WTC11 (cell line): Measurements from ENCODE around the gene PXK. TPM values are rescaled to one million over a fixed set of nuclear protein-coding genes. Genes with fewer than 3 reads are reported as not detected.

Source experiments
- ATAC-seq: fragments of 200-7000 bp; cut with Tn5 transposase; 2 replicates; pipeline ENCODE4 v1.10.0; 2021; ENCODE audit warnings: mild to moderate bottlenecking, moderate library complexity
- CTCF ChIA-PET: fragments of 300-600 bp; sonication (Branson Sonifier 250); formaldehyde crosslinking; loops from one replicate; lab custom pipeline; 2021; ENCODE audit warnings: antibody characterized with exemption; lab: Charles Lee
- POLR2A ChIA-PET: fragments of 350-600 bp; sonication (Branson Sonifier 250); formaldehyde crosslinking; loops from one replicate; lab custom pipeline; 2021; ENCODE audit warnings: antibody characterized with exemption; lab: Charles Lee
- DNase-seq: peaks from one replicate; pipeline ENCODE4 v3.0.0; 2021; ENCODE audit warnings: low spot score
- H3K27ac Mint-ChIP-seq: 2 replicates; pipeline ENCODE4 v1.8.0; 2021; ENCODE audit warnings: mixed read lengths
- H3K27me3 Mint-ChIP-seq: 2 replicates; pipeline ENCODE4 v1.8.0; 2021; ENCODE audit warnings: low read depth, mild to moderate bottlenecking, moderate library complexity, mixed read lengths
- H3K36me3 Mint-ChIP-seq: 2 replicates; pipeline ENCODE4 v1.8.0; 2021; ENCODE audit warnings: mixed read lengths
- H3K4me1 Mint-ChIP-seq: 2 replicates; pipeline ENCODE4 v1.8.0; 2022; ENCODE audit warnings: mixed read lengths
- H3K4me3 Mint-ChIP-seq: 2 replicates; pipeline ENCODE4 v1.8.0; 2021; ENCODE audit warnings: mild to moderate bottlenecking, moderate library complexity, mixed read lengths
- H3K9me3 Mint-ChIP-seq: 2 replicates; pipeline ENCODE4 v1.8.0; 2021; ENCODE audit warnings: mixed read lengths
- CTCF ChIP-seq: fragments of 200-600 bp; IDR thresholded peaks from 2 replicates; pipeline ENCODE4 v1.8.0; 2022; ENCODE audit warnings: antibody characterized with exemption
- E2F1 ChIP-seq: sonication (generic); formaldehyde crosslinking; IDR thresholded peaks from 2 replicates; pipeline ENCODE4 v1.8.0; 2022; ENCODE audit warnings: mild to moderate bottlenecking, missing genetic modification reagents
- EMX1 ChIP-seq: fragments of 250-450 bp; sonication (Bioruptor Pico); IDR thresholded peaks from 2 replicates; pipeline ENCODE4 v1.8.0; 2021; ENCODE audit warnings: mild to moderate bottlenecking
- FOXK1 ChIP-seq: sonication (generic); formaldehyde crosslinking; IDR thresholded peaks from 2 replicates; pipeline ENCODE4 v1.8.0; 2022; ENCODE audit warnings: mild to moderate bottlenecking, moderate library complexity, missing genetic modification reagents
- GTF2I ChIP-seq: fragments of 250-450 bp; sonication (Bioruptor Pico); conservative IDR thresholded peaks from 2 replicates; pipeline ENCODE4 v1.4.0; 2021; ENCODE audit warnings: mild to moderate bottlenecking
- HMGA2 ChIP-seq: fragments of 250-450 bp; sonication (Bioruptor Pico); IDR thresholded peaks from 2 replicates; pipeline ENCODE4 v1.4.0; 2021; ENCODE audit warnings: mild to moderate bottlenecking, moderate library complexity
- NR2C2 ChIP-seq: sonication (generic); formaldehyde crosslinking; IDR thresholded peaks from 2 replicates; pipeline ENCODE4 v1.8.0; 2022; ENCODE audit warnings: mild to moderate bottlenecking, missing genetic modification reagents
- TEAD4 ChIP-seq: sonication (generic); formaldehyde crosslinking; IDR thresholded peaks from 2 replicates; pipeline ENCODE4 v1.8.0; 2022; ENCODE audit warnings: mild to moderate bottlenecking, missing genetic modification reagents
- ZNF512 ChIP-seq: sonication (generic); formaldehyde crosslinking; IDR thresholded peaks from 2 replicates; pipeline ENCODE4 v1.8.1; 2022; ENCODE audit warnings: missing genetic modification reagents, borderline replicate concordance
- total RNA-seq: library from RNA; stranded (reverse); gene quantifications from 3 replicates; pipeline ENCODE4 v1.2.3, GENCODE V29; 2021
- TF ChIP-seq, protein P1 (sequence below): sonication (generic); formaldehyde crosslinking; IDR thresholded peaks from 2 replicates; pipeline ENCODE4 v1.8.0; 2022; ENCODE audit warnings: missing genetic modification reagents
- TF ChIP-seq, protein P2 (sequence below): sonication (generic); formaldehyde crosslinking; IDR thresholded peaks from 2 replicates; pipeline ENCODE4 v1.8.1; 2022; ENCODE audit warnings: mild to moderate bottlenecking, missing genetic modification reagents, moderate library complexity, borderline replicate concordance

The PXK gene
- total RNA-seq, 1 experiment from 2014 or later = 9.4 TPM

GRCh38 chr3:58350627-58351013 lies 17.9 kb downstream of the PXK start:
- CTCF ChIA-PET = interaction anchor here (0.7 to 3.1 kb wide), 4 partner anchors 44 to 173 kb away, joined by 3 to 16 read pairs (median 4); partner anchors contain the start of gene HTD2
- H3K27ac Mint-ChIP-seq = no peak overlapping the region

DNA sequence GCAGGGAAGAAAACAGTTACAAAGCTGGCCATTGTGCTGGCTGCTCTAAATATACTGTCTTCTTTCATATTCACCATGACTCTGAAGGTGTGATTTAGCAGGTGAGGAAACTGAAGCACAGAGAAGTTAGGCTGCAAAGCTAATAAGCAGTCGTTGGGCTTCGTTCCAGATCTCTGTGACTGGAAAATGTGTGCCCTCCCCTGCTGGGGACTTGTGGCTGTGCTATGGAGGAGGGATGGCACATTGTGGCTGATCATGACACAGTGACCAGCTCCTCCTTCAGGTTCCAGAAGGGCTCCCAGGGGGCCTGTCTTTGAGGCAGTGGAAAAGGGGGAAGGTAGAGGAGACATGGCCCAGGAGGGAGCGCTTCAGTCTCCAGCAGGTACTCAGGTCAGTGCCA lies 19.2 kb downstream of the PXK start:
- DNase-seq (peak; percentile 15), ATAC-seq (peak; percentile 83)
- TF ChIP-seq, protein P1, sequence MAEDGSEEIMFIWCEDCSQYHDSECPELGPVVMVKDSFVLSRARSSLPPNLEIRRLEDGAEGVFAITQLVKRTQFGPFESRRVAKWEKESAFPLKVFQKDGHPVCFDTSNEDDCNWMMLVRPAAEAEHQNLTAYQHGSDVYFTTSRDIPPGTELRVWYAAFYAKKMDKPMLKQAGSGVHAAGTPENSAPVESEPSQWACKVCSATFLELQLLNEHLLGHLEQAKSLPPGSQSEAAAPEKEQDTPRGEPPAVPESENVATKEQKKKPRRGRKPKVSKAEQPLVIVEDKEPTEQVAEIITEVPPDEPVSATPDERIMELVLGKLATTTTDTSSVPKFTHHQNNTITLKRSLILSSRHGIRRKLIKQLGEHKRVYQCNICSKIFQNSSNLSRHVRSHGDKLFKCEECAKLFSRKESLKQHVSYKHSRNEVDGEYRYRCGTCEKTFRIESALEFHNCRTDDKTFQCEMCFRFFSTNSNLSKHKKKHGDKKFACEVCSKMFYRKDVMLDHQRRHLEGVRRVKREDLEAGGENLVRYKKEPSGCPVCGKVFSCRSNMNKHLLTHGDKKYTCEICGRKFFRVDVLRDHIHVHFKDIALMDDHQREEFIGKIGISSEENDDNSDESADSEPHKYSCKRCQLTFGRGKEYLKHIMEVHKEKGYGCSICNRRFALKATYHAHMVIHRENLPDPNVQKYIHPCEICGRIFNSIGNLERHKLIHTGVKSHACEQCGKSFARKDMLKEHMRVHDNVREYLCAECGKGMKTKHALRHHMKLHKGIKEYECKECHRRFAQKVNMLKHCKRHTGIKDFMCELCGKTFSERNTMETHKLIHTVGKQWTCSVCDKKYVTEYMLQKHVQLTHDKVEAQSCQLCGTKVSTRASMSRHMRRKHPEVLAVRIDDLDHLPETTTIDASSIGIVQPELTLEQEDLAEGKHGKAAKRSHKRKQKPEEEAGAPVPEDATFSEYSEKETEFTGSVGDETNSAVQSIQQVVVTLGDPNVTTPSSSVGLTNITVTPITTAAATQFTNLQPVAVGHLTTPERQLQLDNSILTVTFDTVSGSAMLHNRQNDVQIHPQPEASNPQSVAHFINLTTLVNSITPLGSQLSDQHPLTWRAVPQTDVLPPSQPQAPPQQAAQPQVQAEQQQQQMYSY (CRISPR knock-in tag) = no peak
- TF ChIP-seq, protein P2, sequence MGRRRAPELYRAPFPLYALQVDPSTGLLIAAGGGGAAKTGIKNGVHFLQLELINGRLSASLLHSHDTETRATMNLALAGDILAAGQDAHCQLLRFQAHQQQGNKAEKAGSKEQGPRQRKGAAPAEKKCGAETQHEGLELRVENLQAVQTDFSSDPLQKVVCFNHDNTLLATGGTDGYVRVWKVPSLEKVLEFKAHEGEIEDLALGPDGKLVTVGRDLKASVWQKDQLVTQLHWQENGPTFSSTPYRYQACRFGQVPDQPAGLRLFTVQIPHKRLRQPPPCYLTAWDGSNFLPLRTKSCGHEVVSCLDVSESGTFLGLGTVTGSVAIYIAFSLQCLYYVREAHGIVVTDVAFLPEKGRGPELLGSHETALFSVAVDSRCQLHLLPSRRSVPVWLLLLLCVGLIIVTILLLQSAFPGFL (CRISPR knock-in tag) = no peak
- no peaks in the 10 kb centered on the region; the same call in 1 of the 2 replicates for H3K36me3 Mint-ChIP-seq
- CTCF ChIA-PET = interaction anchor here (0.6 to 3.1 kb wide), 9 partner anchors 18 to 178 kb away, joined by 3 to 16 read pairs (median 5); partner anchors contain the start of genes HTD2 and RPP14
- H3K27ac Mint-ChIP-seq = peak overlapping the region; percentile 43; the same call in 1 of the 2 replicates
- H3K4me1 Mint-ChIP-seq = peaks cover 14% of the 10 kb centered on the region
- no peaks in the 10 kb centered on the region for H3K27me3 Mint-ChIP-seq
- no peak overlapping the region for H3K4me3 Mint-ChIP-seq
- POLR2A ChIA-PET = no interaction called here
- H3K9me3 Mint-ChIP-seq = no peaks in the 10 kb centered on the region

More at GRCh38 chr3:58350627-58351013, 17.9 kb downstream of the PXK start:
- no peaks in the 10 kb centered on the region; the same call in 1 of the 2 replicates for H3K36me3 Mint-ChIP-seq
- H3K4me1 Mint-ChIP-seq = peaks cover 14% of the 10 kb centered on the region
- TF ChIP-seq EMX1 (CRISPR knock-in tag) = no peak
- no peak for TF ChIP-seq NR2C2 (CRISPR knock-in tag)
- no peak for TF ChIP-seq TEAD4 (CRISPR knock-in tag)
- TF ChIP-seq FOXK1 (CRISPR knock-in tag) = no peak
- no peak overlapping the region for H3K4me3 Mint-ChIP-seq
- POLR2A ChIA-PET = interaction anchor here (0.6 kb wide), 1 partner anchor 110 kb away, joined by 3 read pairs; no protein-coding TSS in a partner anchor
- no peaks in the 10 kb centered on the region for H3K27me3 Mint-ChIP-seq
- DNase-seq = no peak
- ATAC-seq = no peak
- no peaks in the 10 kb centered on the region for H3K9me3 Mint-ChIP-seq

- Mint-ChIP-seq H3K4me1 (peaks cover 14% of the 10 kb centered on the region), H3K9me3 (no peaks in the 10 kb centered on the region), H3K4me3 (no peak overlapping the region), H3K27me3 (no peaks in the 10 kb centered on the region), H3K36me3 (no peaks in the 10 kb centered on the region; the same call in 1 of the 2 replicates), H3K27ac (no peak overlapping the region)
- ATAC-seq (no peak), DNase-seq (no peak)
- POLR2A ChIA-PET = no interaction called here
- CTCF ChIA-PET = interaction anchor here (0.6 to 3.1 kb wide), 9 partner anchors 17 to 178 kb away, joined by 3 to 16 read pairs (median 5); partner anchors contain the start of genes HTD2 and RPP14
- no peak for TF ChIP-seq GTF2I (CRISPR knock-in tag)
- TF ChIP-seq CTCF = no peak
- no peak for TF ChIP-seq E2F1 (CRISPR knock-in tag)
- no peak for TF ChIP-seq ZNF512 (CRISPR knock-in tag)
- no peak for TF ChIP-seq HMGA2
Observed at GRCh38 chr3:58352626-58353025, 19.9 kb downstream of the PXK start.
